GM21390 (cell line): Measurements from ENCODE around the gene LRMDA.

Source experiments
- ATAC-seq: cut with Tn5 transposase; IDR thresholded peaks from one replicate; pipeline ENCODE4 v1.9.1; 2021; ENCODE audit not compliant: unreplicated experiment

The LRMDA gene

GRCh38 chr10:75443362-75443761, 11.9 kb downstream of the LRMDA start:
- no peak for ATAC-seq

GRCh38 chr10:75444781-75445386, 13.5 kb downstream of the LRMDA start:
- ATAC-seq, result no peak

GRCh38 chr10:75446508-75446907, 15.1 kb downstream of the LRMDA start:
- no peak for ATAC-seq

- no peak for ATAC-seq
Measured at GRCh38 chr10:75448166-75448565, 16.7 kb downstream of the LRMDA start.

GRCh38 chr10:75449382-75450074, 18.1 kb downstream of the LRMDA start:
- ATAC-seq, result no peak

- no peak for ATAC-seq
Measured at GRCh38 chr10:75450075-75450445, 18.6 kb downstream of the LRMDA start.

GRCh38 chr10:75450644-75451640, 19.5 kb downstream of the LRMDA start:
- ATAC-seq, result no peak

- ATAC-seq, result no peak
Measured at GRCh38 chr10:75451831-75452230, 20.4 kb downstream of the LRMDA start.

GRCh38 chr10:75452997-75453396, 21.6 kb downstream of the LRMDA start:
- no peak for ATAC-seq

GRCh38 chr10:75456122-75456521, 24.7 kb downstream of the LRMDA start:
- no peak for ATAC-seq

- ATAC-seq, result no peak
Measured at GRCh38 chr10:75460059-75460458, 28.6 kb downstream of the LRMDA start.

- no peak for ATAC-seq
Measured at GRCh38 chr10:75461672-75462649, 30.5 kb downstream of the LRMDA start.

- no peak for ATAC-seq
Measured at GRCh38 chr10:75462865-75463264, 31.4 kb downstream of the LRMDA start.

- no peak for ATAC-seq
Measured at GRCh38 chr10:75464478-75465449, 33.3 kb downstream of the LRMDA start.

- no peak for ATAC-seq
Measured at GRCh38 chr10:75465450-75465827, 34.0 kb downstream of the LRMDA start.

GRCh38 chr10:75466001-75466400, 34.6 kb downstream of the LRMDA start:
- no peak for ATAC-seq

- no peak for ATAC-seq
Measured at GRCh38 chr10:75466886-75467285, 35.5 kb downstream of the LRMDA start.

GRCh38 chr10:75468612-75469005, 37.2 kb downstream of the LRMDA start:
- ATAC-seq, result no peak

GRCh38 chr10:75469006-75469616, 37.7 kb downstream of the LRMDA start:
- no peak for ATAC-seq
